ENCODE results near the gene LMNB1.
"Not testable (repeated sequence)": the region's sequence is repeated elsewhere in the genome, so short reads cannot be mapped to it uniquely, and the experiment has no call there.

LMNB1 gene

DNA sequence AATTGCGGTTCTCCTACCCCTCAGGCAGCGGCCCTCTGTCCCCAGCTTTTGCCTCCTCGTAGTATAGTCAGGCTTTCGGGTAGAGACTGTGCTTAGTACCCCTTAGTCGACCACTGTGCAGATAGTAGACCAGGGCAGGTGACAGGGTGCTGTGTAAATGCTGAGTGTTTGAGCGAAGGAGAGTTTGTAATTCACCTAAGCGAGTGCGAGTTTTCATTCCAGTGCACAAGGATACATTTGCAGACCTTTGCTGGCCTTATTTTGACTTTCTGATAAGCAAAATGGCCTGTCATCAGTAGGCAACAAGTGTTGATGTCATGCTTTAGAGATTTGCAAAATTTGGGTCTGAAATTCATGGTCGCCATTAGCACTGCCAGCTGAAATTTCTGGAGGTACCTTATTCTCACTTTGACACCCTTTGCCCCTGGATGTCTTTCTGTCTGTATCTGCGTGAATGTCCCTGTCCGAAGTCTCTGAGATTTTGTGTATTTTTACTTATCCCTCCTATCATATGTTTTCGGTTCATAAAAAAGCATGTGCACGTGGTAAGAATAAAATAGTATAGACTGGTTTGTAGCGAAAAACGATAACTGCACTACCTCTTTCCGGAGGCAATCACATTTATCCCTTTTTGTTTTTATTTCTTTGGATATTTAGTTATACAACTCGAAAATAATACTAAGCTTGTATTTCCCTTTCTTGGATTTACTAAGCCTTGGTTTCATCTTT is 1.9 kb downstream of the LMNB1 start:
- DNase-seq (ENCODE audit: low read depth in 2 of 2): no peak

DNA sequence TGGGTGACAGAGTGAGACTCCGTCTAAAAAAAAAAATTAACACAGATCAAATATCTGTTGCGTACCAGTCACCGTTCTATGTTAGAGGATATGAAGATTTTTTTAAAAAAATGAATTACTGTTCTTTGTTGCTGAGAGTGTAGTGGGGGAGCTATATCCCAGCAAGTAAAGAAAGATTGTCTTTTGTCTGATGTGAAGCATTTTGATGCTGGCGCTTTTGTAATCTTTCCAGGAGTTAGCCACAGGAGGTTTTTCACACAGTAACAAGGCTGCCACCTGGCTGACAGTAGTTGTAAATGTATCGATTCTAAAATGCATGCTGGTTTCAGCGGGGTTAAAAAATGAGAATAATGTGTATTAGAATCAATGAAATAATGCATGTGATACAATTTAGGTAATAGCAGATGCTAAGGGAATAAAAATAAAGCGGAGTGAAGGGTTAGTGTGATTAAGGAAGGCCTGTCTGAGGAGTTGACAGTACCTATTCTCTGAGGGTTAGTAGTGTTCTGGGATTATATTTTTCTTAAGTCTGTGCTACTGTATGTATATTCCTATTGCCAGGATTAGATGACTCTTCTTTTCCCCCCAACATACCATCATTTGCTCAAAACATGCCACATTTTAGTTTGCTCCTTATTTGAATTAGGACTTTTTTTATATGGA is 3.4 kb downstream of the LMNB1 start:
- no peak for DNase-seq (ENCODE audit: low read depth in 2 of 2)

DNA sequence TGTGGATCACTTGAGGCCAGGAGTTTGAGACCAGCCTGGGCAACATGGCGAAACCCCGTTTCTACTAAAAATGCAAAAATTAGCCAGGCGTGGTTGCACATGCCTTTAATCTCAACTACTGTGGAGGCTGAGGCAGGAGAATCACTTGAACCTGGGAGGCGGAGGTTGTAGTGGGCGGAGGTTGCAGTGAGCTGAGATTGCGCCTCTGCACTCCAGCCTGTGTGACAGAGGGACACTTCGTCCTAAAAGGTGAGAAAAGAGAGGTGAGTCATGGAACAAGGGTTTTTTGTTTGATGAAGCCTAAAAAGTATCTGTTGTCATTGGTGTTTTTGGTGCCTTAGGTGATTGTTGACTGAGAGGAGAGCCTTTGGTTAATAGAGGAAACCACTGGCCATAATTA is 11.5 kb downstream of the LMNB1 start:
- not testable (repeated sequence) for DNase-seq (ENCODE audit: low read depth in 2 of 2)

DNA sequence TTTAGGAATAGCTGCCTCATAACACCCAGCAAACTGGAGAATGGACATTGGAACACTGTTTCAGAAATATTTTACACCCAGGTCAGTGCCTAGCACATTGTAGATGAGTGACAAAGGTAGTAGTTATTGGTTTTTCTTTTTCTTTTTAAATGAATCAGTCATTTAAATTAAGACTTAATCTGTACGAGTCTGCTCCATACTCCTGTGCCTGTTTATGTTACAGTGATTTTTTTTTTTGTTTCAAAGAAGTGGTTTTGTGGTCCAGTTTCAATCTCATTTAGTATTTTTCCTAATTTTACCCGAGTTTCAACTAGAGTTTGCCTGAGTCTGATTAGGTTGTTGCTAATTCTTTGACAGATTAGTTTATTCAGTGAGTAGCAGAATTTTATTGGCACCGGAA is 16.2 kb downstream of the LMNB1 start:
- DNase-seq (ENCODE audit: low read depth in 2 of 2): no peak

DNA sequence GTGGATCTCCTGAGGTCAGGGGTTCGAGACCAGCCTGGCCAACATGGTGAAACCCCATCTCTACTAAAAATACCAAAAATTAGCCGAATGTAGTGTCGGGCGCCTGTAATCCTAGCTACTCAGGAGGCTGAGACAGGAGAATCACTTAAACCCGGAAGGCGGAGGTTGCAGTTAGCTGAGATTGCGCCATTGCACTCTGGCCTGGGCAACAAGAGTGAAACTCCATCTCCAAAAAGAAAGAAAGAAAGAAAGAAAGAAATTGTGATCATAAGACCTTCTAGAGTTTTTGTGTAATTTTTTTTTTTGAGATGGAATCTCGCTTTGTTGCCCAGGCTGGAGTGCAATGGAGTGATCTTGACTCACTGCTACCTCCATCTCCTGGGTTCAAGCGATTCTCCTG is 16.7 kb downstream of the LMNB1 start:
- not testable (repeated sequence) for DNase-seq (ENCODE audit: low read depth in 2 of 2)

DNA sequence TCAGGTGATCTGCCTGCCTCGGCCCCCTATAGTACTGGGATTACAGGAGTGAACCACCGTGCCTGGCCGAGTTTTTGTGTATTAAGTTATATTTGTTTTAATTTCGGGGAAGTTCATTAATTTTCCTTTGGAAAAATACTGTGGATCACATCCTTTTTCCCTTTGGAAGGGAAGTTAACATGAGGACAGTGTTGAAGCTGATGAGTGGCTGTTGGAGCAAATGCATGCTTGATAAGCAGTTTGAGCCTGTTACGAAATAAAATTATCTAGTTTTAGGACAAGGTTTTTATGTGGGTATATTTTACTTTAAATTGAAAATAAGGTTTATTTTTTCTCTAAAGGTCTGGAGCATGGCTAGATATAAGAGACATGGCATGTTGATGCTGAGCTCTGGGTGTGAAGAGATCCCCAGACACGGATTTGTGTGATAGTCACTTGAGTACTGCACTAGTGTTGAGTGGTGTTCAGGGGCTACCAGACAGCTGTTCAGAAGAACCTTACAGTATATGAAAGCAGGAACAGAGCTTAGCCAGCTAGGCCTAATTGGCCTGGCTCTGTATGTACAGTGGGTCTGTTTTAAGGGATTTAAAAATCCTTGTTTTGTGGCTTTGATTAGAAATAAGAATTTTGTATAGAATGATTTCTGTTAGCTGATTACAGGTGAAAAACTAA is 17.4 kb downstream of the LMNB1 start:
- no peak for DNase-seq (ENCODE audit: low read depth in 2 of 2)

DNA sequence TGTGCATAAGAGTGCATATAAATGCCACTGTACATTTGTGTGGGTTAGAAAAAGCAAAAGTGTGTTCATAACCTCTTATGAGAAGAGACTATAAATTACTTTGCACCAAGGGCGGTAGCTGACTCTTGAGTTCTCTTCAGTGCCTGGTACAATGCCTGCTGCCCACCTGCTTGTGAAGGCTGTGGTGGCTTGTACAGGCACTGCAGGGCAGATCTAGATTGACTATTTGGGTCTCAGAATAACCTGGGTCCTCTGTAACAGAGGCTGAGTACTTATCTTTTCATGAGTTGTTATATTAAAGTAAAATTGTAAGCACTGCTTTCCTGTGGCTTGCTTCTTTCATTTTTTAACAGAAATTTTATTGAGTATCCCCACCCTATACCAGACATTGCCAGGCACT is 22.8 kb downstream of the LMNB1 start:
- no peak for DNase-seq (ENCODE audit: low read depth in 2 of 2)

DNA sequence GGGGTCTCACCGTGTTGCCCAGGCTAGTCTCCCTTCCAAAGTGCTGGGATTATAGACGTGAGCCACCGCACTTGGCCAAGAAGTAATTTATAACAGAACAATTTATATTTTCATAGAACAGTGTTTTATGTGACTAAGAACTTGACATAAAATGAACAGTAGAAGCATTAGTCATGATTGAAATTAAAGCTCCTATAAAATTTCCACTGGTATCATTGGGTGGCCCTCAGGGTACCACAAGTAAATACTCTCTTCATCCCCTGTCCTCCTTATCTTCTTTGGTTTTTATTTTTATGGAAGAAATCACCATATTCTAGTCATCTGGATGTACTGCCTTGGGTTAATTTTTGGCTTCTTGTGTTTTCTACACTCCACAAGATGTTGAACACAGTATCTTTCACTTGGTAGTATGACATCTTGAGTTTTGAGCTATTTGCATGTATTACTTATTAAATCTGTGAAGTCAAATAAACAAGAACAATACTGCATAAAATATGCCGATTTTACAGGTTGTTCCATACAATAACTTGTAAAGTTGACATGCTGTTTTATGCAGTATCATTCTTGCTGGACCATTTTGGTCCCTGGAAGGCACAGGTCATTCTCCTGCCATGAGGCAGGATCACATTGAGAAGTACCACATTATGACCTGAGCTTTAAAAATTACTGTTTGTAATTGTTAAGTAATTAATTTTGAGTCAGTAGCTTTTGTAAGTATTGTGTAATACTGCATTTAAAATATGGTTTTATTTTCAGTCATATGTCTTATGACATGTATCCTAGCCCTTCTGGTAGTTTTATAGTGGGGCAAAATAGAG is 24.4 kb downstream of the LMNB1 start:
- no peak for DNase-seq (ENCODE audit: low read depth in 2 of 2)

DNA sequence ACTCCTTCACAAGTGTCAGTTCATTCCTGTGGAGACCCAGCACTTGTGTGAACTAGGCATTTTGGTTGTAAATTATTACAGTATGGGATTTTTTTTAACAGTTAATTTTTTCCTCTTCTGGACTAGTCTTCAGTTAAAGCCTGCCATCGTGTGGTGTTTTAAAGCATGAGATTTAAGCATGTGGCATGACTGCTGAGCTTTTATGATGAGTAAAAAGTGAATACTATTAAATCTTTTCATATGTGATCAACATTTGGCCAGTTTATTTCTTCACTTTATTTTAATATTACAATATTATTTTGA is 25.0 kb downstream of the LMNB1 start:
- no peak for DNase-seq (ENCODE audit: low read depth in 2 of 2)

DNA sequence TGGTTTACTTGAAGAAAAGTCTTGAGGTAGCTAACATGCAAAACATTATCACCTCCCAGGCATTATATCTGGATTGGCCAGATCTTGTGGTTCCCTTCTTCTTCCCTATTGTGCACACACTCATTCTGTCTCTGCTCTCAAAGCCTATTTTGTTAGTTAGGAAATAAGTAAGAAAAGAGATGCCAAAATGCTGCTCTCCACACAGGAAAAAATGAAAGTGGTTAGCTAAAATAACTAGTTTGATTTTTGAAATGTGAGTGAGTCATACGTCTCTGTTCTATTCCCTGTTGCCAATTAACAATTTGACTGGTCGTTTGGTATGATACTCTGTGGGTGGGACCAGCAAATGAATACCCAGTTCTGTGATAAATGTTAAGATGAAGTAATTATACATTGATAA is 28.1 kb downstream of the LMNB1 start:
- DNase-seq (ENCODE audit: low read depth in 2 of 2): no peak

DNA sequence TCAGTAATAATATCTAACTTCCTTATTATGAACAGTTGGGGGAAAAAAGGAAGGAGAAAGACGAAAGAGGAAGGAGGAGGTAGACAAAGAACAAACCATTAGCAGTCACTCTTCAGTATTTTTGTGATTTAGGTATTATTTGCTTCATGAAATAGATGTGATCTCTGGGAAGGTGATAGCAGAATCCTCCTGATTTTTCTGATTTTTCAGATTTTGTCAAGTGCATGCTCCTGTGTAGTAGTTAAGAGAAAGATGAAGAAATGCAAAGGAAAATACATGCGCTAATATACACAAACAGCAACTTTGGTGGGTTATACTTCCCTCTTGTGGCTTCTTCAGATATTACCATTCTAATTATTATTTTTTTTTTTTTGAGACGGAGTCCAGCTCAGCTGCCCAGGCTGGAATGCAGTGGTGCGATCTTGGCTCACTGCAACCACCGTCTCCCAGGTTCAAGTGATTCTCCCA is 31.6 kb downstream of the LMNB1 start:
- DNase-seq (ENCODE audit: low read depth in 2 of 2): no peak

DNA sequence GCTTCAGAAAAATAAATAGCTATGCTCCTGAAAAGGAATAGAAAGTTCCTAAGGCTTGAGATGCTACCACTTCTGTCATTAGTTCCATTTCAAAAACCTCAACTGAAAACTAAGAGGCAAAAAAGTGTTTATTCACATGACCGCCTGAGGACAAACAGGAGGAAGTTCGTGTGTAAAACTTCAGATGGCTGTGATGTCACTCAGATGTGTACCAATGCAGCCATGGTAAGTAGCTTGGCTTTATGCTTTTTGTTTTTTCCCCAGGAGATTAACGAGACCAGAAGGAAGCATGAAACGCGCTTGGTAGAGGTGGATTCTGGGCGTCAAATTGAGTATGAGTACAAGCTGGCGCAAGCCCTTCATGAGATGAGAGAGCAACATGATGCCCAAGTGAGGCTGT is 33.0 kb downstream of the LMNB1 start:
- DNase-seq (ENCODE audit: low read depth in 2 of 2): no peak

DNA sequence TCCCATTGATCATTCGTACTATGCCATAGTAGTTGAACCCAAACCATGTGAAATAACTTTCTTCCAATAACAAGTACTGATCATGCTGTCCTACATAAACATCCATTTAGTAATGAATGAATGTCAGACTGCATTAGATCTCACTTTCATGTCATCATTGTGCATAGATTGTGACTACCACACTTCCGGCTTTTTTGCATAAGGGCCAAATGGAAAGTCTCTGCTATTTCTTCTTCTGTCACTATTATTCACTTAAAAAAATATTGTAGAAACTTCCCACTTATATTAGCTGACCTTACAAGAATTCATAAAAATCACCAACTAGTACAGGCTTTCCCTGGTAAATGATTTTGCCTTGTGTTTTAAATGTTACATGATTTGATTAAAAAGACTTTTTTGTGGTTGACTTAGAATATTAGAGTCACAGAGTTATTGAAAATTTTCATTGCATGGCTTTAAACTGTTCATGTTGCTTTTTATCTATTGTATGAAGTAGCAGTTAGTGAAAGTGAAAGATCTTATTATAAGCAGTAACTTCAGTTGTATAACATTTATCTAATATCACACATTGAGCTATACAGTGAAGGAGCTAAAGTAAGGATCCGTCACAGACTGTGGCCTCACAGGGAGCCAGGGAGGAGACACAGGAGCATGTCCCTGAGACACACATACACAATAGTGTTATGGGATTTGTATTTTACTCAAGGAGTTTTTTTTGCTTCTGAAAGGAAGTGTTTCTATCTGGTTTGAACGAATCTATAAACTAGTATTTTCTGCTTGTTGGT is 33.9 kb downstream of the LMNB1 start:
- no peak for DNase-seq (ENCODE audit: low read depth in 2 of 2)

DNA sequence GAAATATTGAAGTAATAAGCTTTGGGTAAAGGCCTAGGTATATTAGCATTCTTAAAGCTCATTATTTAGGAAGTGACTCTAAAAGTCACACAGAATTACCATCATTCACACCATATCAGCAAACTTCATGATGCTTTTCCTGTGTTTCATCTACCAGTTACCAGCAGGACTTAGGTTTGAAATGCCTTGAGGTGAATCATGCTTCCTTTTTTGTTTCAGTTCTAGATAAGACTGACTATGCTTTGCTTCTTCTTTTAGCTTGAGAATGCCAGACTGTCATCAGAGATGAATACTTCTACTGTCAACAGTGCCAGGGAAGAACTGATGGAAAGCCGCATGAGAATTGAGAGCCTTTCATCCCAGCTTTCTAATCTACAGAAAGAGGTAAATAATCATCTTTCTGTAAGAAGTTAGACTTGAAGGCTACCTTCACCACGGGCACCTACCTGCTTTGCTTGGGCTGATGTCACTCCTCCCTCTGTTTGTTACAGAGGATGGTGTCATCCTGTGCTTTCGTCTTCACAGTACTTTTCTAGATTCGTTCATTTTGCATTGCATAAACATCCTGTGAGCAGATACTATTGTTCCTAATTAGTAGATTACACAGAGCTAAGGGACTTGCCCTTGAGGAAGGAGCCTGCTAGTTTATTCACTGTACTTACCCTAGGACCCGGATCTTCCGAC is 34.7 kb downstream of the LMNB1 start:
- DNase-seq (ENCODE audit: low read depth in 2 of 2): no peak

DNA sequence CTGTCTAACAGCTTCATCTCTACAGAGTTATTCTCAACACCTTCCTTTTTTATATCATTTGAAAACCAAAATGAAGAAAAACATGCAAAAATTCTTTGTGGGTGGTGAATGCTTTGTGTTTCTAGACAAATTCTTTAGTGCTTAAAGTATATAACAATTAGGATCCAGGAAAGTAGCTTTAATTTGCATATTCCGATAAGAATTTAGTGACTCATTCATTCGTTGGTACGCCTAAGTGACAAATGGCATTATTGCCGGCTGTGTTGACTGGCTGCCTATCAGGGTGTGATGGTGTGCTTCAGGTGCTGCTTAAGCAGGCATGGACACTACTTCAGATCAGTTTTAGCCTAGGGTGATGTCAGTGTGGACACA is 35.2 kb downstream of the LMNB1 start:
- no peak for DNase-seq (ENCODE audit: low read depth in 2 of 2)

DNA sequence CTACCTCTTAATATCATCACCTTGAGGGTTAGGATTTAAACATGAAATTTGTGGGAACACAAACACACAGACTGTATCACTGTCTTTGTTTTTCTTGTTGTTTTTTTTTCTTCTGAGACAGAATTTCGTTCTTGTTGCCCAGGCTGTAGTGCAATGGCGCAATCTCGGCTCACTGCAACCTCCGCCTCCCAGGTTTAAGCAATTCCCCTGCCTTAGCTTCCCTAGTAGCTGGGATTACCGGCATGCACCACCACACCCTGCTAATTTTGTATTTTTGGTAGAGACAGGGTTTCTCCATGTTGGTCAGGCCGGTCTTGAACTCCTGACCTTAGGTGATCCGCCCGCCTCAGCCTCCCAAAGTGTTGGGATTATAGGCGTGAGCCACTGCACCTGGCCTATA is 36.9 kb downstream of the LMNB1 start:
- not testable (repeated sequence) for DNase-seq (ENCODE audit: low read depth in 2 of 2)

DNA sequence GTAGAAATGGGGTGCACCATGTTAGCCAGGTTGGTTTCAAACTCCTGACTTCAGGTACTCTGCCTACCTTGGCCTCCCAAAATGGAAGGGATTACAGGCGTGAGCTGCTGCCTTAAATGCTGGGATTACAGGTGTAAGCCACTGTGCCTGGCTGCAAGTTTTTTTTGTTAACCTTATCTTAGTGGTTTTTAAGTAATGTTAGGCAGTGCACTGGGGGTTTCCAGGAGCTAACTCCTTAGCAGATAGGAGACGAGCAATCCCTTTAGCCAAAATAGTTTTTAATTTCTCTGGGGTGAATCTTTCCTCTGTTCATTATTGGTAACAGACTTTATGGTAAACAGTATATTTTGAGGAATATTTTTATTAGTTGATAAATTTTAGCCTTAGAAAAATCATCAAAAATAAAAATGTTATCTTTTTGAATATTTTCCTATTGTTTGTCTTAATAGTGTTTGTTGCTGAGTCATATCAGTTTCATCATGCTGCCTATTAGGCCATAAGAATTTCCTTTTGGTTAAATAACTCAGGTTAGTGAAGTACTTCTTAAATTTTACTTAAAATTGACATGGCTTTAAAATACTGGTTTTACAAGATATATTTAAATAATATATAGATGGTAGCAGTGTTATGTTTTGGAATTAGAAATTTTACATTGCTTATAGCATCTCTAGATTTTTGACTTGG is 37.9 kb downstream of the LMNB1 start:
- no peak for DNase-seq (ENCODE audit: low read depth in 2 of 2)

DNA sequence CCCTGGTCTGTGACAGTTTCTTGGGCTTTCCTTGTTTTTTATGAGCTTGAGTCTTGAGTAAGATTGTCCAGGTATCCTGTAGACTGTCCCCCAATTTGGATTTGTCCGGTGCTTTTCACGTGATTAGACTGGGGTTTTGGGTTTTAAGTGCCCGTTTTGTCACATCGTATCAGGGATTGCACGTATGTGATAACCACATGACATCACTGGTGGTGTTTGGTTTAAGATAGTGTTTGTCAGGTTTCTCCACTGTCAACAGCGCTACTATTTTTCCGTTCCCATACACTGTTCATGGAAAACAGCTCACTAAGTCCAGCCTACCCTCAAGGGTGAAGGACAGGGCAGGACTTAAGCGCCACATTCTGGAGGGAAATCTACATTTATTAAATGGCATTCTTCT is 39.7 kb downstream of the LMNB1 start:
- no peak for DNase-seq (ENCODE audit: low read depth in 2 of 2)

DNA sequence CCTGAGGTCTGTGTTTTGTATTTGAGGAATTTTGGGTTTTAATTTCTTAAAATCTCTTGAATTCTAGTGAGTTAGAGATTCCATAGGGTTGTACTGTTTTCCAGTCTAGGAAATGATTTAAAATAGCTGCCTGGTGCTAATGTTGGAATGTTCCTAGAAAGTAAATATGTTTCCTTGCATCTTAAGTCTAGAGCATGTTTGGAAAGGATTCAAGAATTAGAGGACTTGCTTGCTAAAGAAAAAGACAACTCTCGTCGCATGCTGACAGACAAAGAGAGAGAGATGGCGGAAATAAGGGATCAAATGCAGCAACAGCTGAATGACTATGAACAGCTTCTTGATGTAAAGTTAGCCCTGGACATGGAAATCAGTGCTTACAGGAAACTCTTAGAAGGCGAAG is 41.8 kb downstream of the LMNB1 start:
- no peak for DNase-seq (ENCODE audit: low read depth in 2 of 2)

DNA sequence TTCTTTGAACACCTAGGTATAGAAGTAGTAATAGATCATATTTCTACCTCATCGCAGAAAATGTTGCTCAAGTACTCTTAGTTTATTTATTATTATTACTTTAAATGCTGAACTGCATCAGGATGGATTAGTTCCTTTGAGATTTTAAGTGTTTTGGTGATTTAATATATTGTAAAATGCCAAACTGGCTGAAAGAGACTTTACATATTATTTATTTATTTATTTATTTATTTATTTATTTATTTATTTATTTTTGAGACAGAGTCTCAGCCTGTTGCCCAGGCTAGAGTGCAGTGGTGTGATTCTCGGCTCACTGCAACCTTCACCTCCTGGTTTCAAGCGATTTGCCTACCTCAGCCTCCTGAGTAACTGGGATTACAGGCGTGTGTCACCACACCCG is 42.3 kb downstream of the LMNB1 start:
- DNase-seq (ENCODE audit: low read depth in 2 of 2): no peak
